ENCODE data around the gene HDAC5.
"Not testable (repeated sequence)": the region's sequence is repeated elsewhere in the genome, so short reads cannot be mapped to it uniquely, and the experiment has no call there.

DNA sequence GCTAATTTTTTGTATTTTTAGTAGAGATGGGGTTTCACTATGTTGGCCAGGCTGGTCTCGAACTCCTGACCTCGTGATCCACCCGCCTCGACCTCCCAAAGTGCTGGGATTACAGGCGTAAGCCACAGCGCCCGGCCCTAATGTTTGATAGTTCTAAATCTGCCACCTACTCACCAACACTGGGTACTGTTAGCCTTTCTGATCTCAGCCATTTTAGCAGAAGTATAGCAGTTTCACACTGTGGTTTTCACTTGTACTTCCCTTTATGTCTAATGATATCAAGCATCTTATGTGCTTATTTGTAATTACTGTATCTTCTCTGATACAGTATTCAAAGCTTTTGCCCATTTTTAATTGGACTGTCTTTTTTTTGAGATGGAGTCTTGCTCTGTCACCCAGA lies 76.5 kb downstream of the HDAC5 start:
- not testable (repeated sequence) for TF ChIP-seq CTCF (conservative IDR thresholded peaks at IDR 0.05 in 1 of 2, IDR thresholded peaks at IDR 0.05 in 1 of 2; ENCODE audit: low read depth in 1 of 2, low read length in 2 of 2); EZH2 (IDR thresholded peaks at IDR 0.05; ENCODE audit: low read length, missing control alignments)
